B cell (primary cell): ENCODE data around the gene PCMTD2. TPM values are rescaled to one million over a fixed set of nuclear protein-coding genes. Genes with fewer than 3 reads are reported as not detected.

Experiments
- ATAC-seq: fragments of 200-7000 bp; cut with Tn5 transposase; one replicate; pipeline ENCODE4 v1.10.0; 2021; ENCODE audit warnings: low read depth, mild to moderate bottlenecking, moderate number of reproducible peaks, moderate library complexity
- CTCF ChIA-PET: fragments of 350-600 bp; sonication (Branson Sonifier 250); formaldehyde crosslinking; loops from one replicate; lab custom pipeline; 2021; ENCODE audit warnings: antibody characterized with exemption, inconsistent platforms; lab: Charles Lee
- POLR2A ChIA-PET: fragments of 350-600 bp; sonication (Branson Sonifier 250); formaldehyde crosslinking; loops from one replicate; lab custom pipeline; 2021; ENCODE audit warnings: antibody characterized with exemption; lab: Charles Lee
- DNase-seq: peaks from one replicate; pipeline ENCODE4 v3.0.0; 2013
- H2AFZ ChIP-seq: 2 replicates; pipeline ENCODE4 v1.6.1; 2012; ENCODE audit warnings: mild to moderate bottlenecking, low read depth, low read length; ENCODE audit not compliant: insufficient read depth, poor library complexity, severe bottlenecking
- H3K27ac ChIP-seq, 2 donors: 1 replicate in 1 of 2; 2 replicates in 1 of 2; pipeline ENCODE4 v1.5.1; 2012 to 2013; ENCODE audit warnings: low read length in 2 of 2, mild to moderate bottlenecking in 2 of 2, moderate library complexity in 1 of 2
- H3K27me3 ChIP-seq, 4 experiments: fragments of 200-600 bp in 1 of 4; sonication (generic) in 1 of 4; replicated peaks in 1 of 4; 1 replicate in 2 of 4; 2 replicates in 2 of 4; pipeline versions ENCODE4 v1.6.1 to v1.7.0; 2013 to 2016; ENCODE audit warnings: low read length in 3 of 4, mild to moderate bottlenecking in 2 of 4, mixed read lengths in 1 of 4, moderate library complexity in 1 of 4; ENCODE audit not compliant: insufficient read depth in 4 of 4, control insufficient read depth in 3 of 4; ENCODE audit errors: control extremely low read depth in 1 of 4
- H3K36me3 ChIP-seq, 2 experiments: replicated peaks in 1 of 2; 1 replicate in 1 of 2; 2 replicates in 1 of 2; pipeline versions ENCODE4 v1.6.1 to v1.7.1; 2013; ENCODE audit warnings: low read length in 1 of 2; ENCODE audit not compliant: insufficient read depth in 2 of 2, control insufficient read depth in 1 of 2; ENCODE audit errors: control extremely low read depth in 1 of 2, extremely low read depth in 1 of 2
- H3K4me1 ChIP-seq, 2 donors: fragments of 200-600 bp in 1 of 2; sonication (generic) in 1 of 2; 1 replicate in 1 of 2; 2 replicates in 1 of 2; pipeline versions ENCODE4 v1.5.1 to v1.6.1; 2013 to 2017; ENCODE audit warnings: low read length in 2 of 2; ENCODE audit not compliant: control insufficient read depth in 2 of 2, insufficient read depth in 2 of 2
- H3K4me2 ChIP-seq: replicated peaks from 2 replicates; pipeline ENCODE3; 2012; ENCODE audit warnings: mild to moderate bottlenecking, low read depth, low read length; ENCODE audit not compliant: poor library complexity, severe bottlenecking
- H3K4me3 ChIP-seq, 5 experiments: fragments of 200-600 bp in 1 of 5; sonication (generic) in 1 of 5; 1 replicate in 3 of 5; 2 replicates in 2 of 5; pipeline versions ENCODE4 v1.5.1 to v1.7.0; 2011 to 2016; ENCODE audit warnings: low read length in 4 of 5, mild to moderate bottlenecking in 4 of 5, low read depth in 2 of 5, control low read depth in 1 of 5, moderate library complexity in 1 of 5; ENCODE audit not compliant: insufficient read depth in 1 of 5; ENCODE audit errors: control extremely low read depth in 1 of 5, extremely low read depth in 1 of 5
- H3K79me2 ChIP-seq: fragments of 200-600 bp; sonication (generic); one replicate; pipeline ENCODE4 v1.6.0; 2016; ENCODE audit warnings: low read length; ENCODE audit not compliant: control insufficient read depth, insufficient read depth
- H3K9ac ChIP-seq: fragments of 200-600 bp; sonication (generic); 2 replicates; pipeline ENCODE4 v1.6.1; 2017; ENCODE audit warnings: mild to moderate bottlenecking, low read length, moderate library complexity
- H3K9me3 ChIP-seq, 3 donors: one replicate each; pipeline versions ENCODE4 v1.6.1 to v1.7.1; 2013; ENCODE audit warnings: low read length in 2 of 3; ENCODE audit not compliant: control insufficient read depth in 2 of 3, insufficient read depth in 1 of 3; ENCODE audit errors: control extremely low read depth in 1 of 3
- H4K20me1 ChIP-seq: 2 replicates; pipeline ENCODE4 v1.6.0; 2012; ENCODE audit warnings: mild to moderate bottlenecking, low read length; ENCODE audit not compliant: insufficient read depth, control insufficient read depth, poor library complexity, severe bottlenecking
- H3K27ac Mint-ChIP-seq: one replicate; pipeline ENCODE4 v1.8.0; 2021; ENCODE audit warnings: mixed read lengths
- H3K27me3 Mint-ChIP-seq: one replicate; pipeline ENCODE4 v1.8.0; 2021; ENCODE audit warnings: mixed read lengths
- H3K4me1 Mint-ChIP-seq: one replicate; pipeline ENCODE4 v1.8.0; 2021; ENCODE audit warnings: mixed read lengths
- H3K4me3 Mint-ChIP-seq: one replicate; pipeline ENCODE4 v1.8.0; 2021; ENCODE audit warnings: mixed read lengths
- H3K9me3 Mint-ChIP-seq: one replicate; pipeline ENCODE4 v1.8.0; 2022; ENCODE audit warnings: mixed read lengths; ENCODE audit not compliant: insufficient read depth
- EZH2 ChIP-seq: IDR thresholded peaks from 2 replicates; pipeline ENCODE4 v1.6.1; 2012; ENCODE audit warnings: borderline replicate concordance, low read depth, mild to moderate bottlenecking, moderate library complexity, low read length; ENCODE audit not compliant: insufficient read depth, poor library complexity, severe bottlenecking
- WGBS: methylation state at CpG from one replicate; pipeline ENCODE4 v1.1.5; 2013; ENCODE audit warnings: missing lambda C conversion rate; ENCODE audit not compliant: insufficient coverage; 5-methylcytosine and 5-hydroxymethylcytosine counted together
- intact Hi-C: fragments of 100-400 bp; cut with micrococcal nuclease; formaldehyde crosslinking; loops from one replicate; pipeline ENCODE4 v1.10.0; 2022
- polyA plus RNA-seq: library from polyadenylated mRNA; depleted of rRNA; stranded (reverse); fragments of >200 nt; gene quantifications from 2 replicates; pipeline ENCODE4 v1.2.3, GENCODE V29; 2012
- total RNA-seq, 2 donors: library from RNA; stranded (reverse); fragments of 120-200 nt in 1 of 2; gene quantifications; 1 replicate in 1 of 2; 2 replicates in 1 of 2; pipeline versions ENCODE4 v1.2.3 to v1.2.4, GENCODE V29; 2013 to 2022
- TF ChIP-seq, protein P1 (sequence below): fragments of 200-600 bp; IDR thresholded peaks from one replicate; pipeline ENCODE4 v1.8.0; 2022; ENCODE audit warnings: antibody characterized with exemption, mild to moderate bottlenecking

PCMTD2 gene
- total and polyA plus RNA-seq, 2 donors (not counting 1 experiment from before 2014, with no cell fraction given): 39.8 to 131 TPM

DNA sequence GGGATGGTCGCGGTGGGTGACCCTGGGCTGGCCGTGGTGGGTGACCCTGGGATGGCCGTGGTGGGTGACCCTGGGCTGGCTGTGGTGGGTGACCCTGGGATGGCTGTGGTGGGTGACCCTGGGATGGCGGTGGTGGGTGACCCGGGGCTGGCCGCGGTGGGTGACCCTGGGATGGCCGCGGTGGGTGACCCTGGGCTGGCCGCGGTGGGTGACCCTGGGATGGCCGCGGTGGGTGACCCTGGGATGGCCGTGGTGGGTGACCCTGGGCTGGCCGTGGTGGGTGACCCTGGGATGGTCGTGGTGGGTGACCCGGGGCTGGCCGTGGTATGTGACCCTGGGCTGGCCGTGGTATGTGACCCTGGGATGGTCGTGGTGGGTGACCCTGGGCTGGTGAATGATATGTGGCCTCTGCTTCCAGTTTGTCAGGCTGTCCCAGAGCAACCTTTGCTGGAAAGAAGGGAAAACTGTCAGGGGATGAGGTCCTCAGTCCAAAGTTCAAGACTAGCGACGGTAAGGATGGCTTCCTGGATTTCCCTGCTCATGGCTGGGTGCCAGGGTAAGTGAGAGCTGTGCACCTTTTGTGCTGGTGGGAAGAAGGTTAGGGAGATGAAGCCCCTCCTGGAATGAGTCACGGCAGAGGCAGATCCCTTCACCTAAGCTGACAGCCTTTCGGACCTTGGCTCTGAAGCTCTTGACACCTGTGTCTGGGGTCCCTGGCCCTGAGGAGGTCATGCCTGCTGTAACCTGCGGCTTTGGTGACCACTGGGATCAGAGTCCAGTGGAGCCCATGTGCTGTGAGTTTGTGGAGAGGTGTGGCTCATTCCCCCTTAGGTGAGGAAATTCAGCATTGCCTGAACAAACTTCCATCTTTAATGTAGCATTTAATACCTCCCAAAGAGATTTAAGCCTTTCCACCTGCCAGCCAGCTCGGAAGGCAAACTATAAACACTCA lies 19.1 kb upstream of the PCMTD2 start:
- Mint-ChIP-seq H3K4me1 (peaks cover 6% of the 10 kb centered on the region), H3K4me3 (no peak overlapping the region), H3K27me3 (no peaks in the 10 kb centered on the region), H3K27ac (no peak overlapping the region), H3K9me3 (no peaks in the 10 kb centered on the region)
- peaks cover 0 to 5% of the 10 kb centered on the region in 2 donors for H3K4me1 ChIP-seq
- H2AFZ ChIP-seq: no peak overlapping the region
- H3K4me3 ChIP-seq: no peak overlapping the region
- H3K9ac ChIP-seq: no peak overlapping the region
- CTCF ChIA-PET: no interaction called here
- no peaks in the 10 kb centered on the region for H3K27me3 ChIP-seq
- no peak for DNase-seq
- no peaks in the 10 kb centered on the region for H3K36me3 ChIP-seq
- no peaks in the 10 kb centered on the region for H4K20me1 ChIP-seq
- no peak overlapping the region for H3K4me2 ChIP-seq
- no peaks in the 10 kb centered on the region for H3K79me2 ChIP-seq
- TF ChIP-seq, protein P1, sequence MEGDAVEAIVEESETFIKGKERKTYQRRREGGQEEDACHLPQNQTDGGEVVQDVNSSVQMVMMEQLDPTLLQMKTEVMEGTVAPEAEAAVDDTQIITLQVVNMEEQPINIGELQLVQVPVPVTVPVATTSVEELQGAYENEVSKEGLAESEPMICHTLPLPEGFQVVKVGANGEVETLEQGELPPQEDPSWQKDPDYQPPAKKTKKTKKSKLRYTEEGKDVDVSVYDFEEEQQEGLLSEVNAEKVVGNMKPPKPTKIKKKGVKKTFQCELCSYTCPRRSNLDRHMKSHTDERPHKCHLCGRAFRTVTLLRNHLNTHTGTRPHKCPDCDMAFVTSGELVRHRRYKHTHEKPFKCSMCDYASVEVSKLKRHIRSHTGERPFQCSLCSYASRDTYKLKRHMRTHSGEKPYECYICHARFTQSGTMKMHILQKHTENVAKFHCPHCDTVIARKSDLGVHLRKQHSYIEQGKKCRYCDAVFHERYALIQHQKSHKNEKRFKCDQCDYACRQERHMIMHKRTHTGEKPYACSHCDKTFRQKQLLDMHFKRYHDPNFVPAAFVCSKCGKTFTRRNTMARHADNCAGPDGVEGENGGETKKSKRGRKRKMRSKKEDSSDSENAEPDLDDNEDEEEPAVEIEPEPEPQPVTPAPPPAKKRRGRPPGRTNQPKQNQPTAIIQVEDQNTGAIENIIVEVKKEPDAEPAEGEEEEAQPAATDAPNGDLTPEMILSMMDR: no peak
- no peak for TF ChIP-seq EZH2
- WGBS: 92% methylated on average over 15 of the region's 27 CpGs
- H3K27ac ChIP-seq: no peak overlapping the region
- no peaks in the 10 kb centered on the region for H3K9me3 ChIP-seq
- no peak for ATAC-seq
- POLR2A ChIA-PET: no interaction called here
- intact Hi-C loops: no loop called here

DNA sequence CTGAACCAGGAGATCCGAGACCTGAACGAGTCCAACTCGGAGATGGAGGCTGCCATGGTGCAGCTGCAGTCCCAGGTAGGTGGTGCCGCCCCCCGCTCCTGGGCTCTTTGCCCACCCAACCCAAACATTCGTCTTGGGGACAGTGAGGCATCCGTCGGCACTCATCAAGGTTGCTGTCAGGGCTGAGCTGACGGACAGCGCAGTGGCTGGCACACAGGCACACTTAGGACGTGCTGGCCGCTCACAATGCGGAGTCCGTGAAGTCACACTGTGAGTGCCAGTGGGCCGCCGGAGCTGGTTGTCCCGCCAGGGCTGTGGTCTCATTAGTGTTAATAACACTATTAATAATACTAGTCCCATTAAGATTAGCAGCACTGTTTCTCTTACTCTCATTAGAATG lies 18.2 kb upstream of the PCMTD2 start:
- Mint-ChIP-seq H3K9me3 (no peaks in the 10 kb centered on the region), H3K4me3 (no peak overlapping the region), H3K27ac (no peak overlapping the region), H3K27me3 (no peaks in the 10 kb centered on the region), H3K4me1 (peaks cover 6% of the 10 kb centered on the region)
- no peaks in the 10 kb centered on the region for H3K36me3 ChIP-seq
- no peaks in the 10 kb centered on the region for H3K27me3 ChIP-seq
- no peak for DNase-seq
- CTCF ChIA-PET: no interaction called here
- no peak overlapping the region for H3K4me3 ChIP-seq
- no peak for ATAC-seq
- no peak overlapping the region for H3K9ac ChIP-seq
- POLR2A ChIA-PET: no interaction called here
- H3K4me1 ChIP-seq: peaks cover 0 to 5% of the 10 kb centered on the region in 2 donors
- intact Hi-C loops: no loop called here
- no peaks in the 10 kb centered on the region for H3K79me2 ChIP-seq
- H4K20me1 ChIP-seq: no peaks in the 10 kb centered on the region
- WGBS: 90% methylated on average over 14 of the region's 17 CpGs
- no peak for TF ChIP-seq EZH2
- TF ChIP-seq, protein P1: no peak
- H2AFZ ChIP-seq: no peak overlapping the region
- no peaks in the 10 kb centered on the region for H3K9me3 ChIP-seq
- H3K27ac ChIP-seq: no peak overlapping the region
- H3K4me2 ChIP-seq: no peak overlapping the region
